GM12878 (cell line): ENCODE results near the gene RRP12.

Experiments used
- KDM1A ChIP-seq: fragments of 200-600 bp; sonication (generic); IDR thresholded peaks from 2 replicates; pipeline ENCODE4 v1.6.1; 2016; ENCODE audit warnings: borderline replicate concordance
- PAX5 ChIP-seq: IDR thresholded peaks from 2 replicates; pipeline ENCODE4 v1.6.1; 2011; ENCODE audit warnings: low read depth, low read length, borderline replicate concordance
- POLR2A ChIP-seq: IDR thresholded peaks from 2 replicates; pipeline ENCODE4 v1.6.1; 2011; ENCODE audit warnings: low read depth, mild to moderate bottlenecking, low read length
- SIN3A ChIP-seq: IDR thresholded peaks from 2 replicates; pipeline ENCODE4 v1.6.1; 2012; ENCODE audit warnings: low read depth, low read length, improper control_type of control experiment
- TCF7 ChIP-seq: IDR thresholded peaks from 2 replicates; pipeline ENCODE4 v1.6.1; 2014; ENCODE audit warnings: antibody characterized with exemption, borderline replicate concordance
- ZNF384 ChIP-seq: IDR thresholded peaks from 2 replicates; pipeline ENCODE4 v1.6.1; 2012; ENCODE audit warnings: low read depth, mild to moderate bottlenecking, low read length, improper control_type of control experiment, borderline replicate concordance
- TF ChIP-seq, protein P1 (sequence below): IDR thresholded peaks from 2 replicates; pipeline ENCODE4 v1.6.1; 2011; ENCODE audit warnings: borderline replicate concordance, low read depth, mild to moderate bottlenecking, moderate library complexity, low read length; ENCODE audit not compliant: insufficient read depth, poor library complexity, severe bottlenecking
- TF ChIP-seq, protein P2 (sequence below): fragments of 450-650 bp; IDR thresholded peaks from 2 replicates; pipeline ENCODE4 v1.6.1; 2017; ENCODE audit warnings: mild to moderate bottlenecking, moderate library complexity
- TF ChIP-seq, protein P3 (sequence below): fragments of 150-350 bp; IDR thresholded peaks from 2 replicates; pipeline ENCODE4 v1.6.1; 2014; ENCODE audit warnings: mild to moderate bottlenecking, low read depth, low read length
- TF ChIP-seq, protein P4 (sequence below): IDR thresholded peaks from 2 replicates; pipeline ENCODE4 v1.6.1; 2012; ENCODE audit warnings: low read length, inconsistent platforms

DNA sequence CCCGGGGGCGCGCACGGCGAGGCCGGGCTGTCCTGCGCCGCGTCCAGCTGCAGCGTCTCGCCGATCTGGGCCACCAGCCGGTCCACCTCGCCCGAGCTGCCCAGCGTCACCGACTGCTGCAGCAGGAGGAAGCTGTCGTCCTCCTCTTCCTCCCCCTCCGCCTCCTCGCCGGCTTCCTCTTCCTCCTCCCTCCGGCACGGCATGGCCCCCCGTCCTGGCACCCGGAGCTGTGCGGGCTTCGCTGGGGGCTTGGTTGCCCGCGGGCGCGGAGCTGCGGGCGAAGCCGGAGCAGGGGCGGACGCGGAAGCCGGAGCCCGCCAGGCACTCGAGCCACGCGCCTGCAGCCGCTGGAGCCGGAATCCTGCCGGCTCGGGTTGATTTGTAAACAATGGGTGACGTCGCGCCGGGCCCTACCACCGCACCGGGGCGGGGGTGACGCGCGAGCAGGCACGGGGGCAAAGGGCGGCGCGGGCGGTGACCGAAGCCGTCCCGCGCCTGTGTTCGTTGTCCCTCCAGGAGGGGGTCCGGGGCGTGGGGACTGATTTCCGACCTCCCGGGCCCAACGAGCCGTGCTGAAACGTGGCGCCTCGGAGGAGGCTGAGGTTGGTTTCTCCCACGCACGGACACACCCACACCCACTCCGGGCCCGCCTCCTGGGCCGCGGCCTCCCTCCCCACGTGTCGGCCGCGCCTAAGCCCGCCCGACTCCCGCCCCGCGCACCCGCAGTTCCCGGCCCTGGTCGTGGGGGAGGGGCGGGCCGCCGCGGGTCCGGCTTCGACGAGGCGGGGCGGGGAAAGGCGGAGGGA is 66.6 kb downstream of the RRP12 start, which contains the start of gene FRAT2:
- TF ChIP-seq, protein P1, sequence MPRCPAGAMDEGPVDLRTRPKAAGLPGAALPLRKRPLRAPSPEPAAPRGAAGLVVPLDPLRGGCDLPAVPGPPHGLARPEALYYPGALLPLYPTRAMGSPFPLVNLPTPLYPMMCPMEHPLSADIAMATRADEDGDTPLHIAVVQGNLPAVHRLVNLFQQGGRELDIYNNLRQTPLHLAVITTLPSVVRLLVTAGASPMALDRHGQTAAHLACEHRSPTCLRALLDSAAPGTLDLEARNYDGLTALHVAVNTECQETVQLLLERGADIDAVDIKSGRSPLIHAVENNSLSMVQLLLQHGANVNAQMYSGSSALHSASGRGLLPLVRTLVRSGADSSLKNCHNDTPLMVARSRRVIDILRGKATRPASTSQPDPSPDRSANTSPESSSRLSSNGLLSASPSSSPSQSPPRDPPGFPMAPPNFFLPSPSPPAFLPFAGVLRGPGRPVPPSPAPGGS, result no peak
- no peak for TF ChIP-seq KDM1A
- no peak for TF ChIP-seq TCF7
- peak; percentile 76 for TF ChIP-seq POLR2A
- no peak for TF ChIP-seq PAX5
- TF ChIP-seq, protein P2, sequence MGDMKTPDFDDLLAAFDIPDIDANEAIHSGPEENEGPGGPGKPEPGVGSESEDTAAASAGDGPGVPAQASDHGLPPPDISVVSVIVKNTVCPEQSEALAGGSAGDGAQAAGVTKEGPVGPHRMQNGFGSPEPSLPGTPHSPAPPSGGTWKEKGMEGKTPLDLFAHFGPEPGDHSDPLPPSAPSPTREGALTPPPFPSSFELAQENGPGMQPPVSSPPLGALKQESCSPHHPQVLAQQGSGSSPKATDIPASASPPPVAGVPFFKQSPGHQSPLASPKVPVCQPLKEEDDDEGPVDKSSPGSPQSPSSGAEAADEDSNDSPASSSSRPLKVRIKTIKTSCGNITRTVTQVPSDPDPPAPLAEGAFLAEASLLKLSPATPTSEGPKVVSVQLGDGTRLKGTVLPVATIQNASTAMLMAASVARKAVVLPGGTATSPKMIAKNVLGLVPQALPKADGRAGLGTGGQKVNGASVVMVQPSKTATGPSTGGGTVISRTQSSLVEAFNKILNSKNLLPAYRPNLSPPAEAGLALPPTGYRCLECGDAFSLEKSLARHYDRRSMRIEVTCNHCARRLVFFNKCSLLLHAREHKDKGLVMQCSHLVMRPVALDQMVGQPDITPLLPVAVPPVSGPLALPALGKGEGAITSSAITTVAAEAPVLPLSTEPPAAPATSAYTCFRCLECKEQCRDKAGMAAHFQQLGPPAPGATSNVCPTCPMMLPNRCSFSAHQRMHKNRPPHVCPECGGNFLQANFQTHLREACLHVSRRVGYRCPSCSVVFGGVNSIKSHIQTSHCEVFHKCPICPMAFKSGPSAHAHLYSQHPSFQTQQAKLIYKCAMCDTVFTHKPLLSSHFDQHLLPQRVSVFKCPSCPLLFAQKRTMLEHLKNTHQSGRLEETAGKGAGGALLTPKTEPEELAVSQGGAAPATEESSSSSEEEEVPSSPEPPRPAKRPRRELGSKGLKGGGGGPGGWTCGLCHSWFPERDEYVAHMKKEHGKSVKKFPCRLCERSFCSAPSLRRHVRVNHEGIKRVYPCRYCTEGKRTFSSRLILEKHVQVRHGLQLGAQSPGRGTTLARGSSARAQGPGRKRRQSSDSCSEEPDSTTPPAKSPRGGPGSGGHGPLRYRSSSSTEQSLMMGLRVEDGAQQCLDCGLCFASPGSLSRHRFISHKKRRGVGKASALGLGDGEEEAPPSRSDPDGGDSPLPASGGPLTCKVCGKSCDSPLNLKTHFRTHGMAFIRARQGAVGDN, result peak; percentile 1; the same call in 1 of the 2 replicates
- TF ChIP-seq, protein P3, sequence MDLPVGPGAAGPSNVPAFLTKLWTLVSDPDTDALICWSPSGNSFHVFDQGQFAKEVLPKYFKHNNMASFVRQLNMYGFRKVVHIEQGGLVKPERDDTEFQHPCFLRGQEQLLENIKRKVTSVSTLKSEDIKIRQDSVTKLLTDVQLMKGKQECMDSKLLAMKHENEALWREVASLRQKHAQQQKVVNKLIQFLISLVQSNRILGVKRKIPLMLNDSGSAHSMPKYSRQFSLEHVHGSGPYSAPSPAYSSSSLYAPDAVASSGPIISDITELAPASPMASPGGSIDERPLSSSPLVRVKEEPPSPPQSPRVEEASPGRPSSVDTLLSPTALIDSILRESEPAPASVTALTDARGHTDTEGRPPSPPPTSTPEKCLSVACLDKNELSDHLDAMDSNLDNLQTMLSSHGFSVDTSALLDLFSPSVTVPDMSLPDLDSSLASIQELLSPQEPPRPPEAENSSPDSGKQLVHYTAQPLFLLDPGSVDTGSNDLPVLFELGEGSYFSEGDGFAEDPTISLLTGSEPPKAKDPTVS, result no peak
- TF ChIP-seq, protein P4, sequence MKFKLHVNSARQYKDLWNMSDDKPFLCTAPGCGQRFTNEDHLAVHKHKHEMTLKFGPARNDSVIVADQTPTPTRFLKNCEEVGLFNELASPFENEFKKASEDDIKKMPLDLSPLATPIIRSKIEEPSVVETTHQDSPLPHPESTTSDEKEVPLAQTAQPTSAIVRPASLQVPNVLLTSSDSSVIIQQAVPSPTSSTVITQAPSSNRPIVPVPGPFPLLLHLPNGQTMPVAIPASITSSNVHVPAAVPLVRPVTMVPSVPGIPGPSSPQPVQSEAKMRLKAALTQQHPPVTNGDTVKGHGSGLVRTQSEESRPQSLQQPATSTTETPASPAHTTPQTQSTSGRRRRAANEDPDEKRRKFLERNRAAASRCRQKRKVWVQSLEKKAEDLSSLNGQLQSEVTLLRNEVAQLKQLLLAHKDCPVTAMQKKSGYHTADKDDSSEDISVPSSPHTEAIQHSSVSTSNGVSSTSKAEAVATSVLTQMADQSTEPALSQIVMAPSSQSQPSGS, result no peak
- peak; percentile 90 for TF ChIP-seq SIN3A
- no peak for TF ChIP-seq ZNF384
